IPS-11a (cell line): ENCODE data around the gene CRYBG3.

Source experiments
- H3K4me3 ChIP-seq: one replicate; pipeline ENCODE4 v1.5.1; 2013; ENCODE audit warnings: low read depth, low read length, control low read depth

Gene CRYBG3

GRCh38 chr3:97970956-97971620, 149.3 kb downstream of the CRYBG3 start:
- no peak overlapping the region for H3K4me3 ChIP-seq

GRCh38 chr3:97971679-97972567, 150.1 kb downstream of the CRYBG3 start, which contains the start of gene RIOX2:
TSS of gene RIOX2 (minus strand) at chr3:97972431. CDS start at chr3:97967593, 4,838 bp downstream.
- peak within 1 kb of the TSS; percentile 69 for H3K4me3 ChIP-seq

GRCh38 chr3:97972976-97973375, 151.2 kb downstream of the CRYBG3 start:
- no peak overlapping the region for H3K4me3 ChIP-seq

GRCh38 chr3:97974996-97975395, 153.2 kb downstream of the CRYBG3 start:
- H3K4me3 ChIP-seq, result no peak overlapping the region

- H3K4me3 ChIP-seq, result no peak overlapping the region
Observed at GRCh38 chr3:97975466-97975865, 153.7 kb downstream of the CRYBG3 start.

GRCh38 chr3:97979610-97980009, 157.8 kb downstream of the CRYBG3 start:
- no peak overlapping the region for H3K4me3 ChIP-seq

GRCh38 chr3:97981886-97982285, 160.1 kb downstream of the CRYBG3 start:
- no peak overlapping the region for H3K4me3 ChIP-seq

- H3K4me3 ChIP-seq, result no peak overlapping the region
Observed at GRCh38 chr3:97983933-97984491, 162.2 kb downstream of the CRYBG3 start.

GRCh38 chr3:97987306-97987705, 165.5 kb downstream of the CRYBG3 start:
- H3K4me3 ChIP-seq, result no peak overlapping the region

- H3K4me3 ChIP-seq, result no peak overlapping the region
Observed at GRCh38 chr3:97988784-97989568, 167.2 kb downstream of the CRYBG3 start.

GRCh38 chr3:97990624-97991292, 168.9 kb downstream of the CRYBG3 start:
- H3K4me3 ChIP-seq, result no peak overlapping the region

GRCh38 chr3:97991293-97991682, 169.5 kb downstream of the CRYBG3 start:
- no peak overlapping the region for H3K4me3 ChIP-seq

- no peak overlapping the region for H3K4me3 ChIP-seq
Observed at GRCh38 chr3:97992547-97993173, 170.8 kb downstream of the CRYBG3 start.

- H3K4me3 ChIP-seq, result no peak overlapping the region
Observed at GRCh38 chr3:97993526-97993925, 171.7 kb downstream of the CRYBG3 start.

GRCh38 chr3:97994328-97994945, 172.6 kb downstream of the CRYBG3 start:
- no peak overlapping the region for H3K4me3 ChIP-seq
